Peyer's patch (tissue), 4 donors: ENCODE results near the gene NETO2. TPM values are rescaled to one million over a fixed set of nuclear protein-coding genes. Genes with fewer than 3 reads are reported as not detected.

Source experiments
- DNase-seq, 3 donors: peaks; one replicate each; pipeline ENCODE4 v3.0.0-alpha.2; 2017 to 2019
- H3K27ac ChIP-seq, 4 donors: fragments of 200-600 bp; sonication (generic); one replicate each; pipeline ENCODE4 v1.5.1; 2016 to 2019
- H3K27me3 ChIP-seq, 2 donors: fragments of 200-600 bp; sonication (generic); one replicate each; pipeline ENCODE4 v1.5.1; 2019
- H3K36me3 ChIP-seq, 3 donors: fragments of 200-600 bp; sonication (generic); one replicate each; pipeline ENCODE4 v1.5.1; 2016 to 2019
- H3K4me1 ChIP-seq, 4 donors: fragments of 200-600 bp; sonication (generic); one replicate each; pipeline ENCODE4 v1.5.1; 2016 to 2019
- H3K4me3 ChIP-seq, 4 donors: fragments of 200-600 bp; sonication (generic); 1 replicate in 3 of 4; 2 replicates in 1 of 4; pipeline ENCODE4 v1.5.1; 2016 to 2019; ENCODE audit warnings: mild to moderate bottlenecking in 1 of 4
- H3K9me3 ChIP-seq, 4 donors: fragments of 200-600 bp; sonication (generic); one replicate each; pipeline ENCODE4 v1.5.1; 2016 to 2019; ENCODE audit warnings: mild to moderate bottlenecking in 1 of 4
- POLR2A ChIP-seq, 2 donors: fragments of 450-650 bp; IDR thresholded peaks; one replicate each; pipeline ENCODE4 v1.5.1; 2017; ENCODE audit warnings: antibody characterized with exemption in 2 of 2, mild to moderate bottlenecking in 2 of 2, moderate library complexity in 2 of 2
- total RNA-seq, 4 donors: library from RNA; depleted of rRNA; stranded (reverse); fragments of >200 nt; gene quantifications; one replicate each; pipeline ENCODE4 v1.1.0, GENCODE V29; 2016
- TF ChIP-seq, protein P1 (sequence below), 6 experiments: fragments of 450-650 bp in 4 of 6; fragments of 200-600 bp in 2 of 6; sonication (generic) in 1 of 6; IDR thresholded peaks; one replicate each; pipeline ENCODE4 v1.5.1; 2017 to 2019; ENCODE audit warnings: antibody characterized with exemption in 6 of 6, mild to moderate bottlenecking in 3 of 6, moderate library complexity in 1 of 6

The NETO2 gene
- total RNA-seq, 4 donors from 2014 or later: 1.7 to 9.9 (median 5.7) TPM

DNA sequence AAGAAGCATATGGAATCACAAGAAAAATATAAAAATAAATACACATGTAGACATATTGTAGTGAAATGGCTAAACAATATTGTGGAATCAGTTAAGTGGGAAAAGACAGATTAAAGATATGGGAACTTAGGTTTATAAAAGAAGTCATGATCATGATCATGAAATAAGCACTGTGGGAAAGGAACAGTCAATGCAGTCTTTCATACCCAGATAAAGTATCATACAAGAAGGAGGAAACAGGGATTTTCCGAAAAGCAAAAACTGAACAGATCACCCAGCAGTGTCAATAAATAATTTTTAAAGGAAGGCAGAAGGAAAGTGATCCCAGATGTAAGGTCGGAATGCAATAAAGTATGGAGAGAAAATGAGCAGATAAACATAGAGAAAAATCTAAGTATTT, 71.6 kb downstream of the NETO2 start:
- Histone ChIP-seq H3K27me3 (no peaks in the 10 kb centered on the region), H3K27ac (no peak overlapping the region), H3K4me3 (no peak overlapping the region), H3K36me3 (no peaks in the 10 kb centered on the region), H3K9me3 (no peaks in the 10 kb centered on the region), H3K4me1 (no peaks in the 10 kb centered on the region)
- TF ChIP-seq, protein P1, sequence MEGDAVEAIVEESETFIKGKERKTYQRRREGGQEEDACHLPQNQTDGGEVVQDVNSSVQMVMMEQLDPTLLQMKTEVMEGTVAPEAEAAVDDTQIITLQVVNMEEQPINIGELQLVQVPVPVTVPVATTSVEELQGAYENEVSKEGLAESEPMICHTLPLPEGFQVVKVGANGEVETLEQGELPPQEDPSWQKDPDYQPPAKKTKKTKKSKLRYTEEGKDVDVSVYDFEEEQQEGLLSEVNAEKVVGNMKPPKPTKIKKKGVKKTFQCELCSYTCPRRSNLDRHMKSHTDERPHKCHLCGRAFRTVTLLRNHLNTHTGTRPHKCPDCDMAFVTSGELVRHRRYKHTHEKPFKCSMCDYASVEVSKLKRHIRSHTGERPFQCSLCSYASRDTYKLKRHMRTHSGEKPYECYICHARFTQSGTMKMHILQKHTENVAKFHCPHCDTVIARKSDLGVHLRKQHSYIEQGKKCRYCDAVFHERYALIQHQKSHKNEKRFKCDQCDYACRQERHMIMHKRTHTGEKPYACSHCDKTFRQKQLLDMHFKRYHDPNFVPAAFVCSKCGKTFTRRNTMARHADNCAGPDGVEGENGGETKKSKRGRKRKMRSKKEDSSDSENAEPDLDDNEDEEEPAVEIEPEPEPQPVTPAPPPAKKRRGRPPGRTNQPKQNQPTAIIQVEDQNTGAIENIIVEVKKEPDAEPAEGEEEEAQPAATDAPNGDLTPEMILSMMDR (IDR thresholded peaks at IDR 0.05): no peak
- TF ChIP-seq POLR2A (IDR thresholded peaks at IDR 0.05): no peak
- no peak for DNase-seq

DNA sequence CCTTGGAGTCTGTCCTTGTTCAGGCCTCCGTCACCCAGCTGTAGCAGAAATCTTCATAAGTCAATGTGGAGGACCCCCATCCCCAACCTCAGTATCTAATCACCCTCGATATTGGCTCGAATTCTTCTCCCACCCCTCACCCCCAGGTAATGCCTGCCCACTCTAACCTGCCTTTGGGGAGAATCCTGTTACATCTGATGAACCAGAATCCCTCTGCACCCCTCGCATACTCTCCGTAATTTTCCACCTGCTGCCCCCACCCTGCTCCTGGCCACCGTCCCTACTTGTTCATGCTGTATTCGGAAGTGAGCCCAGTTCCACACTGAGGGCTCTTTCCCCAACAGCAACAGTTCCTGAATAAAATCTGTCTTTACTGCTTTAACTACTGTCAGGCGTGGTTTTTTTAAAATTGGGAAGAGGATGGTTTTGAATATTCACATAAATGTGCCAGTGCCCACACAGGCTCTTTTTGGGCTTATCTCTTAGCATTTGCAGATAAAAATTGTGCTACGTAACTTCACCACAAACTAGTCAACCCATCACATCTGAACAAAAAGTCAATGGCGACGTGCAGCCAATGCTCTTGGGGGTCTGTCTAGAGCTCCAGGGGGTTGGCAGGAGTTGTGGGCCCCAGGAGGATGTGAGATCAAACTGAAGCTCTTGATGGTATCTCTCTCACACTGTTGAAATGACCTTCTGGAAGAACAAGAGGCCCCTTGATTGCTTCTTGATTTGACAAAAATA, 73.7 kb downstream of the NETO2 start:
- no peaks in the 10 kb centered on the region for H3K4me1 ChIP-seq
- no peak overlapping the region for H3K27ac ChIP-seq
- H3K9me3 ChIP-seq: no peaks in the 10 kb centered on the region
- H3K27me3 ChIP-seq: no peaks in the 10 kb centered on the region
- no peaks in the 10 kb centered on the region for H3K36me3 ChIP-seq
- no peak overlapping the region for H3K4me3 ChIP-seq
- TF ChIP-seq POLR2A (IDR thresholded peaks at IDR 0.05): no peak
- TF ChIP-seq, protein P1 (IDR thresholded peaks at IDR 0.05): no peak
- no peak for DNase-seq

DNA sequence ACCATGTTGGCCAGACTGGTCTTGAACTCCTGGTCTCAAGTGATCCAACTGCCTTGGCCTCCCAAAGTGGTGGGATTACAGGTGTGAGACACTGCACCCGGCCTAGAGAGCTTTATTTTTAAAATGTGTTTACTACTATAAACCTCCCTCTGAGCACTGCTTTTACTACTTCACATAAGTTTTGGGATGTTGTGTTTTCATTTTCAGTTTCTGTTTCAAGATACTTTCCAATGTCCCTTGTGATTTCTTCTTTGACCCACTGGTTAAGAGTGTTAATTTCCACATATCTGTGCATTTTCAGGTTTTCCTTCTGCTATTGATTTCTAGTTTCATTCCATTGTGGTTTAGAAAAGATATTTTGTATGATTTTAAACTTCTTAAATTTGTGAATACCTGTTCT, 74.4 kb downstream of the NETO2 start:
- Histone ChIP-seq H3K27ac (no peak overlapping the region), H3K9me3 (no peaks in the 10 kb centered on the region), H3K4me3 (no peak overlapping the region), H3K36me3 (no peaks in the 10 kb centered on the region), H3K27me3 (no peaks in the 10 kb centered on the region), H3K4me1 (no peaks in the 10 kb centered on the region)
- DNase-seq: no peak
- no peak for TF ChIP-seq POLR2A (IDR thresholded peaks at IDR 0.05)
- TF ChIP-seq, protein P1 (IDR thresholded peaks at IDR 0.05): no peak

DNA sequence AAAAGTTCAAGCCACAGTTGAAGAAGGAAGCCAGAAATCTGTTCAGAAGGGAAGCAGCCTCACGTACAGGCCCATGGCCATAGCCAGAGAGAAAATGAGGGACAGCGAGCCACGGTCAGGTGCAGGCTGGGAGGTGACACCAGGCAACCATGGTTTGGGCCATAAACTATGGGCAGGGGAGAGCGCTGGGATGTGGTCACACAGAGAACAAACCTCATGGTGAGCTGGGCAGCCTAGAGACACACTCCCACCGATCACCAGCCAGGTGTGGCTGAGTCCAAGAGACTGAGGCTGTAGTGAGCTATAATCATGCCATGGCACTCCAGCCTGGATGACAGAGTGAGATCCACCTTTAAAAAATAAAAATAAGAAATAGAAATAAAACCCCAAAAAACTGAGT, 76.5 kb downstream of the NETO2 start:
- Histone ChIP-seq H3K4me3 (no peak overlapping the region), H3K27ac (no peak overlapping the region), H3K4me1 (no peaks in the 10 kb centered on the region), H3K27me3 (no peaks in the 10 kb centered on the region), H3K9me3 (no peaks in the 10 kb centered on the region), H3K36me3 (no peaks in the 10 kb centered on the region)
- no peak for DNase-seq
- TF ChIP-seq, protein P1 (IDR thresholded peaks at IDR 0.05): no peak
- TF ChIP-seq POLR2A (IDR thresholded peaks at IDR 0.05): no peak

DNA sequence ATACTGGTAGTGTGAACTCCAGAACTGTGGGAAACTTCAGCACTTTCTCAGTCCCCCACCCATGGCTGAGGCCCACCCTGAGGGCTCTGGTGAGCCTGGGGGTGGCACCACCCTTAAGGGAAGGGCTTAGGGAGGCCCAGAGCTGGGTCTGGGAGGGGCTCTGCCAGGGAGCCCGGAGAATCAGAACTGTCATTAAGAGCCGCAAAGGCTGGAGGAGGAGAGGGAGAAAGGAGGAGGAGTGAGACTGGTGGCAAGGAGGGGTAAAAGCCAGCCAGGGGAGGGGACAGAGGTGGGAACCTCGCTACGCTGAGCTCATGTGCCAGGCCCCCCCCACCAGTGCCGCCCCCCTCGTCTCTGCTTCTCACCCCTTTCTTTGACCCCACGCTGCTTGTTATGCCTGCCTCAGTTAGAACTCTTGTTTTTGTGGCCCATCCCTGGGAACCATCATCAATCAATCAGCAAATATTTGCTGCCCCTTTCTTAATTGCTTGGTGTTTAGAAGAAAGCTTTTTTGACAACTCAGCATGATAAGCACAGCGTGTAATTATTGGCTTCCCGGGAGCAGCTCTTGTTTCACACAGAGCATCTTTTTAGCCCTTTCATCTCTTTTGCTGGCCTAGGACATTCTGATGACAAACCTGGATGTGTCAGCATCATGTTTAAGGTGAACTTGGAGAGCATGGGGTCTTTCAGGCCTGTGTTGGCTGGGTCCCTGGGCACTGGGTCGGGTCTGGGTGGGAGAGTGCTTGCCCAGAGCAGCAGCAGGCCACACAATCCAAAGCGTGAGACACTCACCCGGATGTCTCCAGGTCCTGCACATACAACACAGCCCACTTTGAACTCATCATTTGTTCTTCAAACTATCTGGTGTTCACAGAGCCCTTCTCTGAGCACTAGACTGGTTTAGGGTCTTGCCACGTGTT, 77.7 kb downstream of the NETO2 start:
- TF ChIP-seq, protein P1 (IDR thresholded peaks at IDR 0.05): no peak
- no peak for TF ChIP-seq POLR2A (IDR thresholded peaks at IDR 0.05)
- Histone ChIP-seq H3K4me1 (no peaks in the 10 kb centered on the region), H3K27me3 (no peaks in the 10 kb centered on the region), H3K27ac (no peak overlapping the region), H3K36me3 (no peaks in the 10 kb centered on the region), H3K9me3 (no peaks in the 10 kb centered on the region), H3K4me3 (no peak overlapping the region)
- no peak for DNase-seq
